OCI-LY1 (cell line): ENCODE results near the gene ESR1.

Experiments
- CTCF ChIP-seq: fragments of 200-600 bp; sonication (generic), shearing (Covaris generic); IDR thresholded peaks from 2 replicates; pipeline ENCODE4 v1.5.1; 2017; ENCODE audit warnings: mild to moderate bottlenecking, antibody characterized with exemption, low read length, moderate library complexity, mixed read lengths
- EZH2 ChIP-seq: fragments of 200-600 bp; sonication (generic), shearing (Covaris generic); IDR thresholded peaks from 2 replicates; pipeline ENCODE4 v1.8.0; 2017; ENCODE audit warnings: borderline replicate concordance, mixed run types, mild to moderate bottlenecking, antibody characterized with exemption, low read length, moderate library complexity, mixed read lengths

GRCh38 chr6:151992091-151992490 lies 184.6 kb downstream of the ESR1 start:
- TF ChIP-seq CTCF (no peak), EZH2 (no peak)
